Stimulated activated CD4-positive, alpha-beta T cell treated with anti-CD3 and anti-CD28 coated beads, Interleukin-1b, Interleukin-23, amount 100 ng/mL, for 4 hours (primary cell): ENCODE results near the gene INPP5A.

ENCODE experiments used
- DNase-seq, 2 donors: peaks; one replicate each; pipeline ENCODE4 v3.0.0-alpha.2; 2020; ENCODE audit warnings: low read depth in 2 of 2

Gene INPP5A

DNA sequence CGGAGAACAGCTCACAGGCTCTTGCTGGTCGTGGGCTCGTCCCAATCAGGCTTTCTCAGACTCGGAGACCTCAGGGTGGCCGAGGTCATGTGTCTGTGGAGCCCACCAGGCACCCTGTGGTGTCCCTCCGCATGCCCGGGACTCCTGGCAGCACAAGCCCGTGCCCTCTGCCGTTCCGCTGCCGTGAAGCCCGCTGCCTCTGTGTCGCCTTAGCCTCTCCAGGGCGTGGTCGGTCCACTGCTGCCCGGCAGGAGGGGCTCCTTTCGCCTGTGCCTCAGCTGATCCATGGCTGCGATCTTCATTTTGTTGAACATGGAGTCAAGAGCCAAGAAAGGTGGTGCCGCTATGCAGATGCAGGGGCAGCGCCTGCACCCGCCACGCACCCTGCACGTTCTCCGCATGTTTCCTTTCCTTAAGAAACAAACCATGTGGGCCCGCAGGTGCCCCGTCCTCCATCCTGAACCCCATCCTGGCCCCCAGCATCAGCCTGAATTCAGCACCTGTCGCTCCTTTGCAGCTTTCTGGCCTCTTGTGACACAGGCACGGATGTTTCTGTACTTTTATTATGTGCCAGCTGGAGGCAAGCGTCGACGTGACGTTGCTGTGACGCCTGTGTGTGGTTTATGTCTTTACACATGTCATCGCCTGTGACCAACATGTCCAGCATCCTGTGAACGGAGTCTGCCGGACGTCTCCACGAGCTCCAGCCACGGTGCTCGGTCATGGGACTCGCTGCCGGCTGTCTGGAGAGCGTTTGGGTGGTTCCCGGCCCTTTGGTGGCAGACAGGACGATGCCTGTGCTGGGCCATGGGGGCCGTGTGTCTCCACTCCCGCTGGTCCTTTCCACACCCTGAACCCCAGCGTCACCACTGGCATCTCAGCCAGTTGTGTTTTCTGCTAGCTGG lies 178.4 kb downstream of the INPP5A start:
- DNase-seq = no peak

GRCh38 chr10:132716691-132717490 lies 179.3 kb downstream of the INPP5A start:
- DNase-seq = no peak

DNA sequence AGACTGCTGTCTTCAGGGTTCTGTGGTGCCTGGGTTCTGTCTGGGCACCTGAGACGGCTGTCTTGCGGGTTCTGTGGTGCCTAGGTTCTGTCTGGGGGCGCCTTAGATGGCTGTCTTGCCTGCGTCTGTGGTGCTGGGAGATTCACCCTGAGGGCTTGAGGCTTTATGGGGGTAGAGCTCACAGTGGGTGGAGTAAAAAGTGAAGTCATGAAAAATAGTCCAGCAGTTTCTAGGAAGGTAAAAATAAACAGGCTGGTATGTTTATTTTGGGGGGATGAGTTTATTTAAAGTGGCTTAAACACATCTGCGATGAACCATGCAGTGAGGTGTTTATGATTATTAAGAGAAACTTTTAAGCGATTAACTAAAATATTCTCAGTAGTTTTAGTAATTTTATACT lies 184.1 kb downstream of the INPP5A start:
- DNase-seq = no peak

DNA sequence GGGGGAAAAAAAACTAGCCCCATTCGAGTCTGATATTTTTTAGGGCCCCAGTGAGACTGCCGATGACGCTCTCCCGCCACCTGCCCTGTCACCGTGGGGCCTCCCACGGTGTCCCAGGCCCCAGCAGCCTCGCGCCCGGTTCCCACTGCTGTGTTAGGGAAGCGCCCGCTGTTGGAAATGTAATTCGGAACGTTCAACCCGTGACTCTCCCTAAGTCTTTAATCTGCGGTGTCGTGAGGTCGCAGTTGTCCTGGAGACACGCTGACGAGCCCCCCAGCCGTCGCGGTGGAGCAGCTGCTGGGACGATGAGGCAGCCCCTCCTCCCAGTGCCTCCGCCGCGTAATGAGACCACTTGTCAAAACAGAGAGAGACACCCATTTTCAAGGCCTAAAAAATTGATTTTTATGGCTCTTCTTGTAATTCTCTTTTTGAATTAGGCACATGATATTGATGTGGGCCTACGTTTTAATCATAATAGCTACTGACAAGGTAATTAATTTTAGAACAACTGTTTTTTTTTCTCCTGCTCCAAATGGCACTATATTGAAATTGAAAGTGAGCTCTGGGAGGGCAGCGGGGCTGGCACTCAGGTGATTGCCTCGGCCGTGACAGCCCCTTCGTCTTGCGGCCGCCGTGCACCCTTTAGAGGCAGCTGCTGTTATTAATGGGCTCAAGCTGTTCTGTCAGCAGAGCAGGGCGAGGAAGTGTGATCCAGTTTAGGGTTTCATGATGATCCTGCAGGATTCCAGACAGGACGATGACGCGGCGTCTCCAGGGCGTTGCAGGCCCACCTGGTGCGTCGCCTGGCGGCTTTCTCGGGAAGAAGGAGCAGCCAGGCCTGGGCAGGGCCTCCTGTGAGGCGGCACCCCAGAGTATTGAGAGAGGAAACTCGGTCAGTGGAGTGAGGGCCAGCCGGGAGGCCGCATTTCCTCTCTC lies 185.1 kb downstream of the INPP5A start:
- no peak for DNase-seq

- no peak for DNase-seq
Measured at GRCh38 chr10:132723330-132723970, 185.9 kb downstream of the INPP5A start.

- no peak for DNase-seq
Measured at GRCh38 chr10:132724446-132724845, 186.9 kb downstream of the INPP5A start.

GRCh38 chr10:132725202-132725601 lies 187.6 kb downstream of the INPP5A start:
- DNase-seq = no peak

- no peak for DNase-seq
Measured at GRCh38 chr10:132726194-132726593, 188.6 kb downstream of the INPP5A start.

GRCh38 chr10:132726951-132727350 lies 189.4 kb downstream of the INPP5A start:
- DNase-seq = no peak

GRCh38 chr10:132727411-132727810 lies 189.8 kb downstream of the INPP5A start:
- DNase-seq = no peak

GRCh38 chr10:132728321-132728720 lies 190.7 kb downstream of the INPP5A start:
- no peak for DNase-seq

- no peak for DNase-seq
Measured at GRCh38 chr10:132728741-132729140, 191.2 kb downstream of the INPP5A start.

DNA sequence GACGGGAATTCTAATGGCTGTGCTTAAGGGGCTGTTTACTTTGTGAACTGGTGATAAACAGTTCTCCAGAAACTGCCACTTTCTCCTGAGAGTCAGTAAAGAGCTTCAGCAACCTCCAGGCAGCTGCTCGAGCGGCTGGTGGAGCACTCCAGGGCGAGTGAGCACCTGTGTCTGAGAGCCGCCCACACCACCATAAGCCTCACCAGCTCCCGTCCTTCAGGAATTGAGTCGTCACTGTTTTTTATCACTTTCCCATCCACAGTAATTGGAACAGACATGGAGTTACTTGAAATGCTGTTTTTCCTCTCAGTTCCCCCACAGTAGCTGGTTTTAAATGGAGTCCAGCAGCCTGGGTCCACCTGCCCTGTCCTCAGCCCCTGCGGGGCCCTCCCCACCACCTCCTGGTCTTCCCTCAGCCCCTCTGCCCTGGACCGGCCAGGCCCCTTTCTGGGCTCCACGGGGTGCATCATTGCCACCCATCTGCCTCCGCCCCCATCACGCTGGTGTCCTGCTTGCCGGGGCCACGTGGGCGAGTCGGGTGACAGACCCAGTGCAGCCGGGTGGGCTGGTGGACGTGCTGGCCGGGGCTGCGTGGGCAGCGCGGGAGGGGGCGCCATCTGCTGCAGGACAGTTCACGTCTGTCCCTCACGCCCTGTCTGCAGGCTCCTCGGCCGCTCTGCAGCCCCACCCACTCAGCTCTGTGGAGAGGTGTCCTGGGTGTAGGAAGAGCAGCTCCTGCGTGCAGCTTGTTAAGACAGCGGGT lies 192.4 kb downstream of the INPP5A start:
- no peak for DNase-seq

DNA sequence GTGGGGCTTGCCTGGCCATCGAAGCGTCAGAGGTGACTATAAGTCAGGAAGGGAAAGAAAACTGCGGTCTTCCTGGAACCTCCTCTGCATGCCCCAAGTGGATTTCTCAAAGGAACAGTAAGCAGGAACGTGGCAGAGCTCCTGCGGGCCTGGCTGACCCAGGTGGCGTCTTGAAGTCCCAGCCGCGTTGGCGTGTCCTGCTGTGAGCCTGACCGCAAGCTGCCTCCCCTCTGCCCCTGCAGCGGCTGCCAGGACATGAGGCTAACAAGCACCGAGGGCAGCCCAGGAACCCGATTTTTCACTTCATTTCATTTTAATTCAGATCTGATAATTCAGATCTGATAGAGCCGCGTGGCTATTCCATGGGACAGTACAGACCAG lies 193.0 kb downstream of the INPP5A start:
- no peak for DNase-seq

DNA sequence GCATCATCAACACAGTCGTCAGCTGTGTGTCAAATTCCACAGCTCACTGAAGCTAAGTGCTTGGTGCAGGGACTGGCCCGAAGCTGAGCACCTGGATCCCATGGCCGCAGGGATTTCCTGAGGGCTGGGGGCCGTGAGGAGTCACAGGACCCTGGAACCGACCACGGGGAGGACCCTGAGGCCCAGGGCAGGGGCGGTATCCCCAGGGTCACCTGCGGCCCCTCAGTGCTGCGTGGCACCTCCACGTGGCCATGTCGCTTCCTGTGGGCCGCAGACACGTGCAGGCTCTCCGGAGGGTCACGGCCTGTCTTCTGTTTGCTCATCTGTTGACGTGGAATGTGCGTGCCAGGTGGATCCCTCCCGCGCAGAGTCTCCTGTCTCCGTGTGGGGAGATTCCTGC lies 194.9 kb downstream of the INPP5A start:
- DNase-seq = no peak

- DNase-seq = no peak
Measured at GRCh38 chr10:132733926-132734325, 196.3 kb downstream of the INPP5A start.

- DNase-seq = no peak
Measured at GRCh38 chr10:132735341-132735775, 197.8 kb downstream of the INPP5A start.

DNA sequence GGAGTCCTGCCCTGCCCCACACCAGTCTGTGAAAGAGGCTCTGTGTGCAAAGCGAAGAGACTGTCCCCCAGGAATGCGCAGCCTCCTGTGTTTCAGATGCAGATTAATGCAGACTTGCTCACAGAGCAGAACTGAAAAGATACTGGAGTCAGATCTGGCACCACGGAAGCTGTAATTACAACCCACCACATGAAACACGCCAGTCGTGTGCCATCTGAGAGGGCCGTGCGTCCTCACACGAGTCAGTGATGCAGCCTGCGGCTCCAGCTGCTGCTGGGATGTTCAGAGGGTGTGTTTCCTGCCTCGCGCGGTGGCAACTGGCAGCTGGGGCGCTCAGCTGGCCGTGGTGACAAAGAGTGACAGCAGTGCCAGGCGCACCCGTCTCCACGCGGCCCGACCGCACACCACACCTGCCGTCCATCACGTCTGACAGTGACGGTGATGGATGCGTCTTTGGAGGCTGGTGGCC lies 198.4 kb downstream of the INPP5A start:
- DNase-seq = no peak

DNA sequence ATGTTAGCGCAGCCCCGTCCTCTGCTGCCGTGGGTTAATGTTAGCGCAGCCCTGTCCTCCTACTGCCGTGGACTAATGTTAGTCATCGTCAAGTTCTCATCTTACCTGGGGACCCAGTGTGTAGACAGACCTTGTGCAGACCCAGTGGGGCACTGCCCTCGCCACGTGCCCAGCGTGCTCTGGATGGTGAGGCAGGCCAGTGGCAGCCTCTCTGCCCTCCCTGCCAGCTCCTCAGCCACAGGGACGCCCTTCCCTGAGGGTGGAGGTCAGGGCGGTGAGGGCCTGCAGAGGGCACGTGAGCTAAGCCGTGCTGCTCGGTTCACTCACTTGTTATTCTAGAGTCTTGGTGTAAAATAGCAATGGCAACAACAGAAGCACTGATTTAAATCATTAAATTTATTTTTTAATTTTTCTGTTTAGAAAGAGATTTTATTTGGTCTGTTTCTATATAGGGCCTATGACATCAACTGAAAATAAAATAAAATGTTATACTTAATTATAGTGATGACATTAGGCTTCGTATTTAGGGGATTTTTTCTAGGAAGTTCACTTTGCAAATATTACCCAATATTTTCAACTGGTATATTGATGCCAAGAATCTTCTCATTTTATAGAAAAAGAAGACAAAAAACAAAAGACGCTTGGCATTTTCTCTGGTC lies 199.9 kb downstream of the INPP5A start:
- no peak for DNase-seq
